ENCODE results near the gene RPS21. TPM values are rescaled to one million over a fixed set of nuclear protein-coding genes. Genes with fewer than 3 reads are reported as not detected.

RPS21 gene
- total and polyA plus RNA-seq, 4 donors = 222 to 4,827 (median 2,651) TPM

DNA sequence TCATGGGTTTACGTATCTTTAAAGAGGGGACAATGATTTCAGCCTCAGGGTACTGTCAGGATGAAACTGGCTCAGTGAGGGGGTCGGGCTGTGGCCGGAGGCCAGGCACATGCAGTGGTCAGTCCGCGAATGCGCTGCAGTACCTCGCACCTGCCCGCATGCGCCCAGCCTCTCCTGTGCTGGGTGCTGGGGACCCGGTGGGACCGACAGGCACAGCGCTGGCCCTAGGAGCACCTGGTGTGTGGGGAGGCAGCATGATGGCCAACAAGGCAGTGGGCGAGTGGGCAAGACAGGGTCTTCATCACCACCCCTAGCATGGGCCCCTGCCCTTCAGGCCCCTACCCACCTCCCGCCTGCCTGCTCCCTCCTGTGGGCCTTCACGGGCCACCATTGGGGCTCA lies 21.2 kb downstream of the RPS21 start:
- no peak overlapping the region for H3K9ac ChIP-seq (ENCODE audit: insufficient read depth in 1 of 2, low read length in 2 of 2)
- H3K36me3 ChIP-seq (ENCODE audit: control insufficient read depth in 4 of 4, insufficient read depth in 4 of 4, low read length in 4 of 4) = no peaks in the 10 kb centered on the region
- no peak overlapping the region for H3K4me3 ChIP-seq
- peaks cover 0 to 46% (median 4%) of the 10 kb centered on the region in 5 donors for H3K4me1 ChIP-seq (ENCODE audit: control insufficient read depth in 5 of 5, insufficient read depth in 5 of 5, low read length in 5 of 5)
- 93 to 95% methylated on average over 15 of the region's 15 CpGs for WGBS, 2 donors
- no peaks in the 10 kb centered on the region for H3K27me3 ChIP-seq (ENCODE audit: control insufficient read depth in 3 of 3, insufficient read depth in 3 of 3, low read length in 2 of 3)
- no peaks in the 10 kb centered on the region for H3K9me3 ChIP-seq (ENCODE audit: control insufficient read depth in 4 of 4, insufficient read depth in 3 of 4, low read length in 3 of 4)
- DNase-seq (no peak), ATAC-seq (ENCODE audit: insufficient read depth, low FRiP score) (no peak)
- TF ChIP-seq, protein P1, sequence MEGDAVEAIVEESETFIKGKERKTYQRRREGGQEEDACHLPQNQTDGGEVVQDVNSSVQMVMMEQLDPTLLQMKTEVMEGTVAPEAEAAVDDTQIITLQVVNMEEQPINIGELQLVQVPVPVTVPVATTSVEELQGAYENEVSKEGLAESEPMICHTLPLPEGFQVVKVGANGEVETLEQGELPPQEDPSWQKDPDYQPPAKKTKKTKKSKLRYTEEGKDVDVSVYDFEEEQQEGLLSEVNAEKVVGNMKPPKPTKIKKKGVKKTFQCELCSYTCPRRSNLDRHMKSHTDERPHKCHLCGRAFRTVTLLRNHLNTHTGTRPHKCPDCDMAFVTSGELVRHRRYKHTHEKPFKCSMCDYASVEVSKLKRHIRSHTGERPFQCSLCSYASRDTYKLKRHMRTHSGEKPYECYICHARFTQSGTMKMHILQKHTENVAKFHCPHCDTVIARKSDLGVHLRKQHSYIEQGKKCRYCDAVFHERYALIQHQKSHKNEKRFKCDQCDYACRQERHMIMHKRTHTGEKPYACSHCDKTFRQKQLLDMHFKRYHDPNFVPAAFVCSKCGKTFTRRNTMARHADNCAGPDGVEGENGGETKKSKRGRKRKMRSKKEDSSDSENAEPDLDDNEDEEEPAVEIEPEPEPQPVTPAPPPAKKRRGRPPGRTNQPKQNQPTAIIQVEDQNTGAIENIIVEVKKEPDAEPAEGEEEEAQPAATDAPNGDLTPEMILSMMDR (IDR thresholded peaks at IDR 0.05; ENCODE audit: control extremely low read depth, extremely low read depth) = no peak
- no peak overlapping the region for H3K27ac ChIP-seq (ENCODE audit: low read depth in 1 of 2, low read length in 1 of 2)

DNA sequence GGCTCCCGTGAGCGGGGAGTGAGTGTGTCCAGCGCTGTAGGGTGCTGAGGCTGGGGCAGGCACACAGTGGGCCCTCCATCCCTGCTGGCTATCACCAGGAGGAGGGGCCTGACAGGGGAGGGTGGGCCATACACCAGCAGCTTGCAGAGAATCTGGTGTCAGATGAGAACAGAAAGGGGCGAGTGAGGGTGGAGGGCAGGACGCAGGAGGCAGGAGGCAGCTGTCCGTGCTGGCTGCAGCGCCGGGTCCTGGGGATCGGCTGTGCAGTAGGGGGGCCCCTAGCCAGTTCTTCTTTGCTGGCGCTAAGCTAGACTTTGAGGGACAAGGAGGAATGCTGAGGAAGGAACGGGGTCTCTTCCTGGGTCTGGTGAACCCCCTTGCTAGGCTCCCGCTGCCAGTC lies 21.7 kb downstream of the RPS21 start:
- Histone ChIP-seq H3K27ac (ENCODE audit: low read depth in 1 of 2, low read length in 1 of 2) (no peak overlapping the region), H3K36me3 (ENCODE audit: control insufficient read depth in 4 of 4, insufficient read depth in 4 of 4, low read length in 4 of 4) (no peaks in the 10 kb centered on the region), H3K4me1 (ENCODE audit: control insufficient read depth in 5 of 5, insufficient read depth in 5 of 5, low read length in 5 of 5) (peaks cover 0 to 46% (median 4%) of the 10 kb centered on the region in 5 donors), H3K9ac (ENCODE audit: insufficient read depth in 1 of 2, low read length in 2 of 2) (no peak overlapping the region), H3K27me3 (ENCODE audit: control insufficient read depth in 3 of 3, insufficient read depth in 3 of 3, low read length in 2 of 3) (no peaks in the 10 kb centered on the region), H3K9me3 (ENCODE audit: control insufficient read depth in 4 of 4, insufficient read depth in 3 of 4, low read length in 3 of 4) (no peaks in the 10 kb centered on the region), H3K4me3 (no peak overlapping the region)
- TF ChIP-seq, protein P1 (IDR thresholded peaks at IDR 0.05; ENCODE audit: control extremely low read depth, extremely low read depth) = no peak
- whole genome bisulfite sequencing, 2 donors = 86 to 91% methylated on average over 12 of the region's 12 CpGs
- DNase-seq (peak in 1 of 3 donors; percentile 9), ATAC-seq (ENCODE audit: insufficient read depth, low FRiP score) (no peak)

DNA sequence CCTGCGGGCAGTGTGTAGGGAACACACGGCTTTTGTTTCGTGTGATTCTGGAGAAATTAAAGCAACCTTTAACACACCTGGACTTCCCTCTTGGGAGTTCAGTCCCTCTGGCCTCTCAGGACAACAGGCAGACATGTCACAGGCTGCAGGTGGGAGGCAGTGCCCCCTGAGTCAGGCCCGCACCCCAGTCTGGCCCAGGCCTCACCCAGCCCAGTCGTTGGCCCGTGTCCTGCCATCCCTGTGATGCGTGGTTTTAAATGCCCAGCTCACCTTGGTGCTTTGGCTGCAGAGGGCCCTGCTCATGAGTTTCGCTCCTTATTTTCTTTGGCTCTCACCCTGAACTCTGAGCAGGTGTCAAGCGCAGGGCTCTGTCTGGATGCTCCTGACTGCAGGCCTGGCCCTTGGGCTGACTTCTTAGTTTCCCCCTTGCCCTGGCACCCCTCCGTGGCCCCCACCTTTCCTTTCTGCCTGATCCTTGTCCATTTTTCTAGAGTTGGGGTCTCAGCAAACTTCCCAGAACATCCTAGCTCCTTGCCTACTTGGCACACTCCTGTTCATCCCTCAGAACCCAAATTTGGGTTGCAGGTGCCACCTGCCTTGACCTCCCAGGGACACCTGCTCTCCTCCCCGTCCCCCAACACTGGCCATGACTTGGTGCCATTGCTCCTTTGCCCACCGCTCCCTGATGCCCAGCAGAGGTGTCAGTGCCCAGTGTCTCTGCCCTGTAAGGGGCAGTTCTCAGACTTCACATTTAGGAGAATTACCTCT lies 22.4 kb downstream of the RPS21 start:
- Histone ChIP-seq H3K9ac (ENCODE audit: insufficient read depth in 1 of 2, low read length in 2 of 2) (no peak overlapping the region), H3K36me3 (ENCODE audit: control insufficient read depth in 4 of 4, insufficient read depth in 4 of 4, low read length in 4 of 4) (no peaks in the 10 kb centered on the region), H3K4me3 (no peak overlapping the region), H3K27me3 (ENCODE audit: control insufficient read depth in 3 of 3, insufficient read depth in 3 of 3, low read length in 2 of 3) (no peaks in the 10 kb centered on the region), H3K9me3 (ENCODE audit: control insufficient read depth in 4 of 4, insufficient read depth in 3 of 4, low read length in 3 of 4) (no peaks in the 10 kb centered on the region), H3K4me1 (ENCODE audit: control insufficient read depth in 5 of 5, insufficient read depth in 5 of 5, low read length in 5 of 5) (peaks cover 0 to 46% (median 4%) of the 10 kb centered on the region in 5 donors), H3K27ac (ENCODE audit: low read depth in 1 of 2, low read length in 1 of 2) (no peak overlapping the region)
- TF ChIP-seq, protein P1 (IDR thresholded peaks at IDR 0.05; ENCODE audit: control extremely low read depth, extremely low read depth) = no peak
- 87 to 95% methylated on average over 12 of the region's 12 CpGs for WGBS, 2 donors
- DNase-seq = no peak
- no peak for ATAC-seq (ENCODE audit: insufficient read depth, low FRiP score)
